KOPT-K1 (cell line): Measurements from ENCODE around the gene NOS3.

Experiments used
- H3K27ac ChIP-seq: fragments of 200-600 bp; sonication (generic); 2 replicates; pipeline ENCODE4 v1.5.1; 2016; ENCODE audit warnings: antibody characterized with exemption, mild to moderate bottlenecking, low read depth, low read length; ENCODE audit not compliant: poor library complexity, severe bottlenecking
- H3K36me3 ChIP-seq: fragments of 200-600 bp; sonication (generic); 2 replicates; pipeline ENCODE4 v1.5.1; 2017; ENCODE audit warnings: antibody characterized with exemption, mild to moderate bottlenecking, low read length, moderate library complexity; ENCODE audit not compliant: insufficient read depth
- H3K9me3 ChIP-seq: fragments of 200-600 bp; sonication (generic); 2 replicates; pipeline ENCODE4 v1.5.1; 2017; ENCODE audit warnings: antibody characterized with exemption, low read length, mild to moderate bottlenecking; ENCODE audit not compliant: insufficient read depth, poor library complexity, severe bottlenecking

The NOS3 gene

GRCh38 chr7:150949564-150949963, 41.3 kb upstream of the NOS3 start:
- Histone ChIP-seq H3K27ac (no peak overlapping the region), H3K36me3 (no peaks in the 10 kb centered on the region)

GRCh38 chr7:150949971-150950491, 40.8 kb upstream of the NOS3 start:
- Histone ChIP-seq H3K27ac (no peak overlapping the region), H3K36me3 (no peaks in the 10 kb centered on the region), H3K9me3 (no peaks in the 10 kb centered on the region)

More at GRCh38 chr7:150949564-150949963, 41.3 kb upstream of the NOS3 start:
- H3K9me3 ChIP-seq = no peaks in the 10 kb centered on the region

GRCh38 chr7:150950496-150951180, 40.2 kb upstream of the NOS3 start:
- H3K9me3 ChIP-seq = no peaks in the 10 kb centered on the region
- H3K36me3 ChIP-seq = no peaks in the 10 kb centered on the region
- H3K27ac ChIP-seq = no peak overlapping the region

GRCh38 chr7:150951181-150951520, 39.7 kb upstream of the NOS3 start:
- H3K36me3 ChIP-seq = no peaks in the 10 kb centered on the region
- no peak overlapping the region for H3K27ac ChIP-seq
- H3K9me3 ChIP-seq = no peaks in the 10 kb centered on the region

GRCh38 chr7:150951521-150951920, 39.3 kb upstream of the NOS3 start:
- H3K9me3 ChIP-seq = no peaks in the 10 kb centered on the region
- H3K36me3 ChIP-seq = no peaks in the 10 kb centered on the region
- H3K27ac ChIP-seq = no peak overlapping the region

GRCh38 chr7:150952331-150953050, 38.3 kb upstream of the NOS3 start:
- Histone ChIP-seq H3K27ac (no peak overlapping the region), H3K36me3 (no peaks in the 10 kb centered on the region), H3K9me3 (no peaks in the 10 kb centered on the region)

- Histone ChIP-seq H3K9me3 (no peaks in the 10 kb centered on the region), H3K27ac (no peak overlapping the region), H3K36me3 (no peaks in the 10 kb centered on the region)
Measured at GRCh38 chr7:150953061-150953997, 37.5 kb upstream of the NOS3 start.

GRCh38 chr7:150954201-150954985, 36.4 kb upstream of the NOS3 start:
- H3K9me3 ChIP-seq = no peaks in the 10 kb centered on the region
- no peaks in the 10 kb centered on the region for H3K36me3 ChIP-seq
- H3K27ac ChIP-seq = no peak overlapping the region

- Histone ChIP-seq H3K36me3 (no peaks in the 10 kb centered on the region), H3K9me3 (no peaks in the 10 kb centered on the region), H3K27ac (no peak overlapping the region)
Measured at GRCh38 chr7:150954986-150955518, 35.8 kb upstream of the NOS3 start.

- H3K36me3 ChIP-seq = no peaks in the 10 kb centered on the region
- H3K27ac ChIP-seq = no peak overlapping the region
Measured at GRCh38 chr7:150955519-150956394, 35.1 kb upstream of the NOS3 start.

GRCh38 chr7:150956395-150957132, 34.3 kb upstream of the NOS3 start:
- Histone ChIP-seq H3K27ac (no peak overlapping the region), H3K36me3 (no peaks in the 10 kb centered on the region), H3K9me3 (no peaks in the 10 kb centered on the region)

More at GRCh38 chr7:150955519-150956394, 35.1 kb upstream of the NOS3 start:
- H3K9me3 ChIP-seq = no peaks in the 10 kb centered on the region

GRCh38 chr7:150957133-150958020, 33.4 kb upstream of the NOS3 start:
- Histone ChIP-seq H3K27ac (no peak overlapping the region), H3K36me3 (no peaks in the 10 kb centered on the region), H3K9me3 (no peaks in the 10 kb centered on the region)
